Fibroblast of lung (primary cell): ENCODE data around the gene PTCRA. TPM values are rescaled to one million over a fixed set of nuclear protein-coding genes. Genes with fewer than 3 reads are reported as not detected.

Experiments
- DNase-seq, 2 donors: peaks; one replicate each; pipeline versions ENCODE4 v3.0.0 to v3.0.0-alpha.2; 2010; ENCODE audit warnings: low read depth in 2 of 2
- H2AFZ ChIP-seq: 2 replicates; pipeline ENCODE4 v1.5.1; 2012; ENCODE audit warnings: low read length, control low read depth, inconsistent platforms
- H3K27ac ChIP-seq: 2 replicates; pipeline ENCODE4 v1.5.1; 2011; ENCODE audit warnings: low read length, control low read depth; ENCODE audit not compliant: insufficient read depth
- H3K27me3 ChIP-seq: 2 replicates; pipeline ENCODE4 v1.5.1; 2011; ENCODE audit warnings: mild to moderate bottlenecking, low read length; ENCODE audit not compliant: control insufficient read depth, insufficient read depth
- H3K36me3 ChIP-seq: 2 replicates; pipeline ENCODE4 v1.5.1; 2011; ENCODE audit warnings: low read length; ENCODE audit not compliant: control insufficient read depth, insufficient read depth
- H3K4me1 ChIP-seq: 2 replicates; pipeline ENCODE4 v1.5.1; 2011; ENCODE audit warnings: low read length; ENCODE audit not compliant: control insufficient read depth, insufficient read depth; ENCODE audit errors: extremely low read depth
- H3K4me2 ChIP-seq: 2 replicates; pipeline ENCODE4 v1.5.1; 2011; ENCODE audit warnings: low read length, control low read depth; ENCODE audit not compliant: insufficient read depth; ENCODE audit errors: extremely low read depth
- H3K4me3 ChIP-seq, 4 experiments: fragments of 200-600 bp in 1 of 4; sonication (generic) in 1 of 4; replicated peaks in 1 of 4; 2 replicates each; pipeline ENCODE4 v1.5.1; 2011 to 2016; ENCODE audit warnings: low read length in 4 of 4, low read depth in 3 of 4, mild to moderate bottlenecking in 3 of 4, control low read depth in 2 of 4, inconsistent platforms in 1 of 4, mixed read lengths in 1 of 4; ENCODE audit not compliant: insufficient read depth in 1 of 4; ENCODE audit errors: control extremely low read depth in 1 of 4
- H3K79me2 ChIP-seq: 2 replicates; pipeline ENCODE4 v1.5.1; 2012; ENCODE audit warnings: mild to moderate bottlenecking, low read length, inconsistent platforms; ENCODE audit not compliant: control insufficient read depth, insufficient read depth
- H3K9ac ChIP-seq: 2 replicates; pipeline ENCODE4 v1.5.1; 2011; ENCODE audit warnings: mild to moderate bottlenecking, low read length, control low read depth; ENCODE audit not compliant: insufficient read depth
- H3K9me3 ChIP-seq: 2 replicates; pipeline ENCODE4 v1.5.1; 2012; ENCODE audit warnings: low read depth, low read length; ENCODE audit not compliant: control insufficient read depth, insufficient read depth
- H4K20me1 ChIP-seq: 2 replicates; pipeline ENCODE4 v1.5.1; 2011; ENCODE audit warnings: low read length; ENCODE audit not compliant: control insufficient read depth, insufficient read depth; ENCODE audit errors: extremely low read depth
- CTCF ChIP-seq, 2 donors: IDR thresholded peaks in 1 of 2; conservative IDR thresholded peaks in 1 of 2; 1 replicate in 1 of 2; 2 replicates in 1 of 2; pipeline ENCODE4 v1.5.1; 2011 to 2012; ENCODE audit warnings: low read length in 2 of 2, control low read depth in 1 of 2, inconsistent platforms in 1 of 2, low read depth in 1 of 2, mild to moderate bottlenecking in 1 of 2
- EZH2 ChIP-seq: IDR thresholded peaks from 2 replicates; pipeline ENCODE4 v1.5.1; 2012; ENCODE audit warnings: low read length, control low read depth, mild to moderate bottlenecking; ENCODE audit errors: missing control alignments
- polyA plus RNA-seq, 2 donors: library from polyadenylated mRNA; depleted of rRNA in 1 of 2; stranded (reverse) in 1 of 2; unstranded in 1 of 2; fragments of >200 nt; gene quantifications; 2 replicates each; pipeline ENCODE4 v1.2.1, GENCODE V29; 2011 to 2012; ENCODE audit warnings: missing spikeins in 1 of 2
- total RNA-seq: library from RNA; depleted of rRNA; stranded (reverse); fragments of >200 nt; gene quantifications from 2 replicates; pipeline ENCODE4 v1.2.1, GENCODE V29; 2014

PTCRA gene
- total and polyA plus RNA-seq, 2 donors (not counting 1 experiment from before 2014, with no cell fraction given) = not detected

GRCh38 chr6:42963855-42964605, 48.2 kb downstream of the PTCRA start:
- Histone ChIP-seq H3K27ac (no peak overlapping the region), H3K4me1 (peaks cover 6% of the 10 kb centered on the region), H3K4me2 (no peak overlapping the region), H3K9me3 (no peaks in the 10 kb centered on the region), H3K79me2 (no peaks in the 10 kb centered on the region), H3K36me3 (peaks cover 5% of the 10 kb centered on the region), H4K20me1 (no peaks in the 10 kb centered on the region), H2AFZ (no peak overlapping the region), H3K27me3 (no peaks in the 10 kb centered on the region), H3K9ac (no peak overlapping the region), H3K4me3 (no peak overlapping the region)
- peak; percentile 25 to 49 for DNase-seq
- TF ChIP-seq EZH2 = no peak
- peak in 1 of 2 donors; percentile 28 for TF ChIP-seq CTCF (conservative IDR thresholded peaks at IDR 0.05 in 1 of 2, IDR thresholded peaks at IDR 0.05 in 1 of 2; ENCODE audit: low read depth in 1 of 2, low read length in 2 of 2)

- H3K9me3 ChIP-seq = no peaks in the 10 kb centered on the region
- H2AFZ ChIP-seq = no peak overlapping the region
- TF ChIP-seq EZH2 (no peak), CTCF (conservative IDR thresholded peaks at IDR 0.05 in 1 of 2, IDR thresholded peaks at IDR 0.05 in 1 of 2; ENCODE audit: low read depth in 1 of 2, low read length in 2 of 2) (no peak)
- H3K9ac ChIP-seq = no peak overlapping the region
- H3K4me2 ChIP-seq = no peak overlapping the region
- DNase-seq = no peak
- H3K27me3 ChIP-seq = no peaks in the 10 kb centered on the region
- H4K20me1 ChIP-seq = no peaks in the 10 kb centered on the region
- no peak overlapping the region for H3K27ac ChIP-seq
- H3K36me3 ChIP-seq = peaks cover 9% of the 10 kb centered on the region
- H3K4me3 ChIP-seq = no peak overlapping the region
- H3K79me2 ChIP-seq = no peaks in the 10 kb centered on the region
- H3K4me1 ChIP-seq = no peaks in the 10 kb centered on the region
Measured at GRCh38 chr6:42966571-42966970, 50.7 kb downstream of the PTCRA start.

- H3K36me3 ChIP-seq = peaks cover 9% of the 10 kb centered on the region
- no peak overlapping the region for H3K4me3 ChIP-seq
- TF ChIP-seq EZH2 (no peak), CTCF (conservative IDR thresholded peaks at IDR 0.05 in 1 of 2, IDR thresholded peaks at IDR 0.05 in 1 of 2; ENCODE audit: low read depth in 1 of 2, low read length in 2 of 2) (no peak)
- H3K79me2 ChIP-seq = no peaks in the 10 kb centered on the region
- H4K20me1 ChIP-seq = no peaks in the 10 kb centered on the region
- DNase-seq = no peak
- no peak overlapping the region for H2AFZ ChIP-seq
- H3K4me1 ChIP-seq = no peaks in the 10 kb centered on the region
- no peak overlapping the region for H3K27ac ChIP-seq
- no peak overlapping the region for H3K9ac ChIP-seq
- no peak overlapping the region for H3K4me2 ChIP-seq
- H3K9me3 ChIP-seq = no peaks in the 10 kb centered on the region
- H3K27me3 ChIP-seq = no peaks in the 10 kb centered on the region
Measured at GRCh38 chr6:42967228-42967627, 51.4 kb downstream of the PTCRA start.
